ENCODE measurements around the gene ALCAM.

The ALCAM gene

GRCh38 chr3:105328338-105328730 lies 38.4 kb upstream of the ALCAM start:
- no peak overlapping the region for H3K4me3 ChIP-seq (ENCODE audit: low read depth, low read length)
- no peak for DNase-seq (ENCODE audit: low read depth)
- TF ChIP-seq, protein P1, sequence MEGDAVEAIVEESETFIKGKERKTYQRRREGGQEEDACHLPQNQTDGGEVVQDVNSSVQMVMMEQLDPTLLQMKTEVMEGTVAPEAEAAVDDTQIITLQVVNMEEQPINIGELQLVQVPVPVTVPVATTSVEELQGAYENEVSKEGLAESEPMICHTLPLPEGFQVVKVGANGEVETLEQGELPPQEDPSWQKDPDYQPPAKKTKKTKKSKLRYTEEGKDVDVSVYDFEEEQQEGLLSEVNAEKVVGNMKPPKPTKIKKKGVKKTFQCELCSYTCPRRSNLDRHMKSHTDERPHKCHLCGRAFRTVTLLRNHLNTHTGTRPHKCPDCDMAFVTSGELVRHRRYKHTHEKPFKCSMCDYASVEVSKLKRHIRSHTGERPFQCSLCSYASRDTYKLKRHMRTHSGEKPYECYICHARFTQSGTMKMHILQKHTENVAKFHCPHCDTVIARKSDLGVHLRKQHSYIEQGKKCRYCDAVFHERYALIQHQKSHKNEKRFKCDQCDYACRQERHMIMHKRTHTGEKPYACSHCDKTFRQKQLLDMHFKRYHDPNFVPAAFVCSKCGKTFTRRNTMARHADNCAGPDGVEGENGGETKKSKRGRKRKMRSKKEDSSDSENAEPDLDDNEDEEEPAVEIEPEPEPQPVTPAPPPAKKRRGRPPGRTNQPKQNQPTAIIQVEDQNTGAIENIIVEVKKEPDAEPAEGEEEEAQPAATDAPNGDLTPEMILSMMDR (conservative IDR thresholded peaks at IDR 0.05; ENCODE audit: low read depth, low read length) = no peak

DNA sequence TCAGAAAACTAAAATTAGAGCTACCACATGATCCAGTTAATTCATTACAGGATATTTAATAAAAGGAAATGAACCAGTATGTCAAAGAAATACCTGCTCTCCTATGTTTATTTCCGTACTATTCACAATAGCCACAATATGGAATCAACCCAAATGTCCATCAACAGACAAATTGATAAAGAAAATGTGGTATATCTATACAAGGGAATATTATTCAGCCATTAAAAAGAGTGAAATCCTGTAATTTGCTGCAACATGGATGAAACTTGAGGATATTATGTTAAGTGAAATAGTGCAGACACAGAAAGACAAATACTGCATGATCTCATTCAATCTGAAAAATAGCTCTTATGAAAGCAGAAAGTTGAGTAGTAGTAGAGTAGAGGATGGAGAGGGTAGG lies 33.7 kb upstream of the ALCAM start:
- TF ChIP-seq, protein P1 (conservative IDR thresholded peaks at IDR 0.05; ENCODE audit: low read depth, low read length) = no peak
- H3K4me3 ChIP-seq (ENCODE audit: low read depth, low read length) = no peak overlapping the region
- no peak for DNase-seq (ENCODE audit: low read depth)

GRCh38 chr3:105334138-105334882 lies 32.4 kb upstream of the ALCAM start:
- H3K4me3 ChIP-seq (ENCODE audit: low read depth, low read length) = no peak overlapping the region
- DNase-seq (ENCODE audit: low read depth) = peak; percentile 46
- TF ChIP-seq, protein P1 (conservative IDR thresholded peaks at IDR 0.05; ENCODE audit: low read depth, low read length) = no peak

DNA sequence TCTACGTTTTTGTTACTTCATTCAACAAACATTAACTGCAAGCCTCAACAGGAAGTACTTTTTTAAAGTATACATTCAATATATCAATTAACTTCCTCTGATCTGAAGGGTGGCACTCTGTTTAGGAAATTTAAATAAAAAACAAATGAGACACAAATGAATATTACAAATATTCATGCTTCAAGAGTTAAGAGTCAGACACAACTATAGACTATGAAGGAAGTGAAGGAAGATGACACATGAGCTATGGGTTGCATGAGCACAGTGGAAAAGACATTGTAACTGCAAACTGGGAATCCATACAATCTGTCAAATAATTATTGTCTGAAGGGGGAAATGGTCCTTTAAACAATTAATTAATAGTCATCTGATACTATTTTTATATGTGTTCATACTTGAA lies 26.8 kb upstream of the ALCAM start:
- no peak overlapping the region for H3K4me3 ChIP-seq (ENCODE audit: low read depth, low read length)
- DNase-seq (ENCODE audit: low read depth) = no peak
- TF ChIP-seq, protein P1 (conservative IDR thresholded peaks at IDR 0.05; ENCODE audit: low read depth, low read length) = no peak

DNA sequence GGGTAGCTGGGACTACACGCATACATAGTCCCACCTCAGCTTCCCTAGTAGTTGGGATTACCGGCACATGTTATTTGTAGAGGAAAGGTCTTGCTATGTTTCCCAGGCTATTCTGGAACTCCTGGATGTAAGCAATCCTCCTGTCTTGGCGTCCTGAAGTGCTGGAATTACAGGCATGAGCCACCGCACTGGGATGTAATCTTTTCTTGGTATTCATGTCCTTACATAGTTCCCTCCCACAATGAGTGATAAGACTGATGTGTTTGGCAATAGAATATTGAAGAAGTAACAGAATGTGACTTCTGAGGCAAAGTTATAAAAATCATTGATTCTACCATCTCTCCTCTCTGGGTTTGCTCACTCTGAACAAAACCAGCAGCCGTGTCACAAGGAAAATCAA lies 22.7 kb upstream of the ALCAM start:
- no peak overlapping the region for H3K4me3 ChIP-seq (ENCODE audit: low read depth, low read length)
- peak; percentile 64 for DNase-seq (ENCODE audit: low read depth)
- TF ChIP-seq, protein P1 (conservative IDR thresholded peaks at IDR 0.05; ENCODE audit: low read depth, low read length) = no peak

- TF ChIP-seq, protein P1 (conservative IDR thresholded peaks at IDR 0.05; ENCODE audit: low read depth, low read length) = no peak
- no peak overlapping the region for H3K4me3 ChIP-seq (ENCODE audit: low read depth, low read length)
- DNase-seq (ENCODE audit: low read depth) = no peak
These were observed 21.6 kb upstream of the ALCAM start for GRCh38 chr3:105345156-105345555.
